Activated naive CD8-positive, alpha-beta T cell treated with anti-CD3 and anti-CD28 coated beads, Interleukin-2, amount 50 U/mL, for 16 hours (primary cell): ENCODE data around the gene NRP2.
A peak's percentile ranks its signal among the peaks of the same experiment; 100 is the strongest.

Experiments
- DNase-seq: peaks from one replicate; pipeline ENCODE4 v3.0.0-alpha.2; 2020; ENCODE audit warnings: low read depth, low spot score

NRP2 gene

DNA sequence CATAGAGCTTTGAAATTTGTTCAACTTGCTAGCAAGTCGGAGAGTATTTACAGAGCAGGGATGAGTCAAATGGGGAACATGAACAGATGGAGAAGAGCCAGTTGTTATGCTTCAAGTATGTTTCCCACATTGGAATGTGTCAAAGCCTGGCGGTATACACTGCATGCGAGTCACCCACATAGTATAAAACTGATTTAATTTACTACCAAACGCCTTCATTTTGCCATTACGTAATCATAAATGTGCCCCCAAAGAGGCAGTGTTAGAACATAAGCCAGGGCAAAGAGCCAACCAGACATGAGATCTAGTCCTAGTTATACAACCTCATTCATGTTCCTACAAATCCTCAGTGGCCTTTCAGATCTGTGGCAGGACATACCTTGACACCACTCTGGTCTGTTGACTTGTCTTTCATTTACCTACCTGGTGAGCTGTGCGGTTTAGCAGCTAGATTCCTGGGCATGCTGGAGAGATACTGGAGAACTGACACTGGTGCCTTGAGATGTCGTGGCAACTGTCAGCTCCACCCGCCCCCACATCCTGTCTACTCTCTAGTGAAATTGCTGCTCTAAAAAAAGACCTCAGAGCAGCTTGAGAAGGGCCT, 21.7 kb upstream of the NRP2 start:
- DNase-seq, result peak; percentile 5

DNA sequence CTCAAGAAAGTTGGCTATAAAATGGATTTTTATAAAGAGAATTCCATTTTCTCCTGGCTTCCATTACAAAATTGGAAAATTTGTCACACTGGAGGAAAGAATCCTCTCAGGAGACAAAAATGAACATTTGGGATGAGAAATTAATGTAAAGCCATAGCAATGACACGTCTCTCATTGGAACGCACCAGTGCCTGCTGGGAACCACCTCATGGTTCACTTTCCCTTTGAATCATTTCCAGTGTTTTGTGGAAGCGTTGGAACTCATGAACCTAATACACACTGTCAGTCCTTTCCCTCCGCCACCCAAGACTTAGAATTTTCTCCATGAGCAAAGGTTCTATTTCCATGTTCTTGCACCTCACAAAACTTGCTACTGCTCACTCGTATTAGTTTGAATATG, 21.0 kb upstream of the NRP2 start:
- no peak for DNase-seq

DNA sequence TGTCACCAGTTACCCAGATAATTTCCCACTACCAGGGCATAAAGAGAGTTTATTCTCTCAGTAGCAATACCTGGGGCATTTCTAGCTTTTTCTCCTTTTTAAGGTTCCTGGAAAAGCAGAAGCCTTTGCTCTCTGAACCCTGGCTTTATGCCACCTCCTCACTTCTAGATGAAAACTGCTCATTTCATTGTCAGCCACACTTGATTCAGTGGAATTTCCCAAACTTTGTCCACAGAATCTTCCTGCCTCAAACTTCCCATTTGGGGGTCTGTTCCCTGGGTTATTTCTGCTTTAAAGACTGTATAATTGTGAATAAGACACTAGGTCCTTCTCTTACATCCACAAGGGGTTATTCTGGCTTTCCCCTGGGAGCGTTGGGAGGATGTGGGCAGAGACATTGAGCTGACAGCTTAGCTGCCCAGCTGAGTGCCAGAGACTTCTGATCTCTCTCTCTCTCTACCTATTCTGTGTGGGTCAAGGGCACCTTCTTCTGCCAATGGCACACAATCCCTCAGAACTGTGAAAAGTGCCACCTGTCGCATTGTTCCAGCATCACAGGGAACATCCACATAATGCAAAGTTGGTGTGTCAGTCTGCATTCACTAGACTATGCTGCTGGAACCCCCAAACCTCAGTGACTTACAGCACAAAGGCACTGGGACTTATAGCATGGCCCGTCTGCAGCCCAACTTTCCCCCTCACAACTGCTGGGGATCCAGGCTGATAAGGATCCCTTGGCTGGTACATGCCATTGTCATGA, 19.9 kb upstream of the NRP2 start:
- DNase-seq, result no peak

DNA sequence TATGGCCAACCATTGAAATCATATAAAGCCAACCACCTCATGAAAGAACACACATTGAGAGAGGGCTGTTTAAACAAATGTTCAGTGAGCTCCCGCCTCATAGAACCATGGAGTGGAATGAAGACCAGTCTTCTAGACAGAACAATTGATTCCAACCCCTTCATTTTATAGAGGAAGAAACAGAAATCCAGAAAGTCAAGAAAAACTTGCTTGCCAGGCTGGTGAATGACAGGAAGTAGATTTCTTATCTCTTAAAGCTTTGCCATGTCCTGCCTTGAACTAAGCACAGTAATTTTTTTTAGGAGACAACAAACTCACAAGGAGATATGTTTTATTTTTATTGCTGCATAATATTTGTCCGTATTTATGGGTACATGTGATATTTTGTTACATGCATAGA, 16.5 kb upstream of the NRP2 start:
- DNase-seq, result no peak

DNA sequence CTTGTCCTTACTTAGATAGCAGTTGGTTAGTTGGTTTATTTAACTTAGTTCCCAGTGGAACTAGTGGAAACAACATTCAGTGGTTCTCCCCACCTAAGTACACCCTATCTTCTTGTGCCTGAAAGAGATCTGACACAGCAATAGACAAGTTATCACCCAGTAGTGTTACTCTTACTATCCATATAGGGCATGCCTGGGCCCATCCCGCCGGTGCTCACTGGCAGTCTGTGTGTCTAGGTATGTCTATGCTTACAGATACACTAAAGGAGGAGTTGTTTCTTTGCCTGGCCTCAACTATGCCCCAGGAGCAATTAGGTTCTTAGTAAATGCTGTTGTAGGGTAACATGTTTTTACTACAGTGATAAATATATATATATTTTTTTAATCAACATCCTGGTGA, 12.0 kb upstream of the NRP2 start:
- DNase-seq, result no peak

DNA sequence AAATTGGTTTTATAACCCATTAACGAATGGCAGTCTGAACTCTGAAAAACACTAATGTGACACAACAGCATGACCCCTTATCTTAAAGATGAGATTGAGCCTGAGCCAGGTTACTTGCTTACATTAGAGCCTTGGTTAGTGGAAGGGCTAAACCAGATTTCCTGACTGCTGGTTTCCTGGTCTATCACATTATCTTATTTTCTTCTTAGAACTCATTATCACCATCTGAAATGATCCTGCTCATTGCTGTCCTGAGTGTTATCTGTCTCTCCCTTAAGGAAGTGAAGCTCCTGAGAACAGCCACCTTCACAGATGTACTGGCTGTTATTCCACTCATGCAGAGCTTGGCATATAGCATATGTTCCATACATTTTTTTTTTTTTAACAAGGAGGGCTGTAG, 9.0 kb upstream of the NRP2 start:
- DNase-seq, result no peak

DNA sequence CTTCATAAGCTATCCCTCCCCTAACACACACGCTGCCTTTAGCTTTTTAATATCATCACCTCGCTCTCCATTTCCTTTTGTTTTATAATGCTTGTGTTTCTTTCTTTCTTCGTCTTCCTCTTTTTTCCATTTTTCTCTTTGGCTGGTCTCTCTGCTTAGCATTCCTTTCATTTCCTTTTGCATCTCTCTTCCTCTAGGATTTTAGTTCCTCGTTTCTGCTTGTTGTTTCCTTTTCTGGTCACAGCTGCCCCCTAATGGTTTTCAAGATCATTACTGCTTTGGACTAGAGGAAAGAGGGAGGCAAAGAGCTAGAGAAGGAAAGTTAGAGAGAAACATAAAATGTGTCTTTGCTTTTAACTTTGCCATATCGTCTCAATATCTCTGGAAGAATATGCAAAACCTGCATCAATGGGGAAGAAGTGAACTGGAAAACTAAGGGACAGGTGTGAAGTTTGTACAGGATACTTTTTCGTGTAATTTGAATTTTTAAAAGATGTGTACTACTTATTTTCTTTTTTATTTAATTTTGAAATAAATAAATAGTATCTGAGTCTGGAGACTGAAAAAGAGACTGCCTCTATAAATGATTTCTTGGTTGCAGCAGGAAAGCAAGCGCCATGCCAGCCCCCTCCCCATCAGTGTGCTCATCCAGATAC, 6.3 kb upstream of the NRP2 start:
- no peak for DNase-seq

DNA sequence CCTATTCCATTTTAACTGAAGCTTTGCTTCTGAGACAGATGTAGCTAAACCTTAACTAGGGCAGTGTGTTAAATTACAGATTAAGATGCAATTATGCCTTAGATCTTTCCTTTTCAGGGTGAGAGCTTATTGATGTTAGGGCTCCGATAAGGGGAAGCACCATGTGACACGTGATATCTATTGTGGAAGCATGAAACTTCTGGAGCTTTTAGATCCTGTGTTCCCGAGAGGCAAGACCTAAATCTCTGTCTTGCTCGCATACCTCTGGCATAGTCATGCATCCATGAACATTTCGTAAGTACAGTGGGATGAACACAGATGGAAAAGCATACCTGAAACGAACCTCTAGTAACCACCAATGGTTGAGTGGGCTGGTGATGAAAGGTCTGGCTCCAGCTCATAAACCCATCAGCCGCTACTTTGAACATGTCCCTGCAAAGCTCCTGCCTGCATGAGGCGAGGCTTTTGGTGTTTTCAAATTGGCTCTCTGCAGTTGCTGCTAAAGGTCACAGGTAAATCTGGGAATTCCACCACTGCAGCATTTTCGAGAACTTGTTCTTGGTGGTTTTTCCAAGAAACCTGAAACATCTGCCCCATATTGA, 3.7 kb upstream of the NRP2 start:
- DNase-seq, result no peak

DNA sequence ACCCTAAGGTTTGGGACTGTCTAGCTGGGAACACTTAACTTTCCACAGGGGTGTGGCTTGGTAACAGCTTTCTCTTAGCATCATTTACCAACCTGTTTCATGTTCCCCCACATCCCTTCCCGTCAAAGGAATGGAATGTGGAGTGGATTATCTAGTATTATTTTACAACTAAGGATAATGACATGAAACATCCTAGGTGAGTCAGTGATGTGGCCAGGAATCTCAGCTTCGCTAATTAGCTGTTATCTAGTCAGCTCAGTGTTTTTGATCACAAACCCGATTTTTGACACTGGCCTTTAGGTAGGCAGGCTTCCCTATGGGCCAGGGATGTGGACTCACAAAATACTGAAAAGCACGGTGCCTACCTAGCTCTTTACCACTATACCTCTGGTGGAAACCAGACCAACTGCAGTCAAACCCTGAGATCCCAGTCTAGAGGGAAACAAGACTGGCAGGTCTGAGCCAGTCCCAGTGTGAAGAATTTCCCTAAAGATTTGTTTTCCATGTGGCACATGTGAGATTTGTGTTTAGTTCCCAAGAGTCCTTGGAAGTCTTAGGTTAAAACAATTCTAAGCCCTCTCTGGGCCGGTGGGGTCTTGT, 2.8 kb upstream of the NRP2 start:
- DNase-seq, result no peak

DNA sequence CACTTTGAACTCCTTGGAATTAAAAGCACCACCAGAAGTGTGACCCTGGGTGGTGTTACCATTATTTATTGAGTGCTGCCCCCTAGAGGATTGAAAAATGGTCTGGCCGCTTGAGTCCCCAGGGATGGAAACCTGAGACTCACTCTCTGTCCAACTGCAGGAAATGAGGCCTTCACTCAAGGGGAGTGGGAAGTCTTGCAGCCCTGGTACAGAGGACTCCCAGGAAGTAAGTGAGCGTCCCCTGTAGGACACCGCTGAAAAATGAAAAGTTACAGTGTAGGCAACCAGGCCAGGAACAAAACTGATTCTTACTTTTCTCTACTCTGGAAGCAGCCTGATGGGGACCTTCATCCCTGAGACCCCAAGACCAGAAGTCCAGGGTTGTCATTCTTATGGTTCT, 2.2 kb upstream of the NRP2 start:
- peak; percentile 11 for DNase-seq

DNA sequence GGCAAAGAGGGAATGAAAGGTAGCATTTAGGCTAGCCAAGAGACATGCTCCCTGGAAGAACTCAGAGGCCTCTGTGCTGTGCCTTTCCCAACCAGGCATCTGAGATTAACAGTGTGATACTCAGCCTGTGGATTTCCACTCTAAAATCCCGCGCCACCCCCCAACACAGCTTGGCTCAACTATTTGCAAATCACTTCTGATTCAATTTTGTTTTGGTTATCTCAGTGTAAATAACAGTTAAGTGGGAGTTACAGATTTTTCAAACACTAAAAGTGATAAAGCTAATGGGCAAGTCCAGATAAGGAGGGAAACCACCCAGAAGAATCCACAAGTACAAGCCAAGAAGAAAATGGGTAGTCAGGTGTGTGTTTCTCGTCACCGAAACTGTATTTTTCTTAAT, 1.4 kb upstream of the NRP2 start:
- no peak for DNase-seq

DNA sequence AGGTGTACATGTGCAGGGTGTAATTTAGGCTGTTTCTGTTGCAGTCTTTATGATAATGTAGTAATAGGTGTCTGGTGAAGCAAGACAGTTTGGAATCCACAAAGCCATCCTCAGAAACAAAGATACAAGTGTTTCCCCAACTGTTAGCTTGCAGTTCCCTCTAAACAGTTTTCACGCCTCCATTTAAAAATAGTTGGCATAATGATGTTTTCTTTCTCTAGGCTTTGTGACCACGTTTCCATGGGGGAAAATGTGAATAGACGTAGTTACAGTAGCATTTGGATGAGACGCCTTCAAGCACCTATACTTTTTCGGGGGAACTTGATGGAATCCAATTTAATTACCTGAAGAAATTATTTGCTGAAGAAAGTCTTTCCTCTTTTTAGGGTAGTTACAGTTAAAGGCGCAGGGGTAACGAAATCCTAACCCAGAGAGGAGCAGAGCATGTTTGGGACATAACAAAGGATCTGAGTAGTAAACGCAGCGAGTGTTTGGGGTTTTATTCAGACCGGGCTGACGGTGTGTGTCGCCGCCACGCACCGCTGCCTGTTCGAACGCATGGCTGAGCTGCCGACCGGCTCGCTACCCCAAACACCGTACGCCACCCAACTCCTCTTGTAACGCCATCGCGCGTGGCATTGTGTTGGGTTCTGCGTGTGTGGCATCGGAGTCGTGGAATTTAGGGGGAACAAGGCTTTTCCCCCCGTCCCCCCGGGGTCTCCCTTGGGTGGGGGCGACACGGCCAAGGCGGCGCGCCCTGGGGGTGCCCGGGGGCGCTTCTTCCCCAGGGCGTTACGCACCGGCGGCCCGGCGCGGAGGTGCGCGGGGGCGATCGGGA, 681 bp upstream of the NRP2 start:
- no peak for DNase-seq

DNA sequence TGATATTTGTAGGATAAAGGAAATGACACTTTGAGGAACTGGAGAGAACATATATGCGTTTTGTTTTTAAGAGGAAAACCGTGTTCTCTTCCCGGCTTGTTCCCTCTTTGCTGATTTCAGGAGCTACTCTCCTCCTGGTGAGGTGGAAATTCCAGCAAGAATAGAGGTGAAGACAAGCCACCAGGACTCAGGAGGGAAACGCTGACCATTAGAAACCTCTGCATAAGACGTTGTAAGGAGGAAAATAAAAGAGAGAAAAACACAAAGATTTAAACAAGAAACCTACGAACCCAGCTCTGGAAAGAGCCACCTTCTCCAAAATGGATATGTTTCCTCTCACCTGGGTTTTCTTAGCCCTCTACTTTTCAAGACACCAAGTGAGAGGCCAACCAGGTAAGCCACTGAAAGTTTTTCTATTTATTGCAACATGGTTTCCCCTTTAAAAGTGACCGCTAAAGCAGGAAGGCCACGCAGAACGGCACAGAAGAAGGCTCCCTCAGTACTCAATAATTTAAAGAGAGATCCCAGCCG, 735 bp downstream of the NRP2 start:
- no peak for DNase-seq

DNA sequence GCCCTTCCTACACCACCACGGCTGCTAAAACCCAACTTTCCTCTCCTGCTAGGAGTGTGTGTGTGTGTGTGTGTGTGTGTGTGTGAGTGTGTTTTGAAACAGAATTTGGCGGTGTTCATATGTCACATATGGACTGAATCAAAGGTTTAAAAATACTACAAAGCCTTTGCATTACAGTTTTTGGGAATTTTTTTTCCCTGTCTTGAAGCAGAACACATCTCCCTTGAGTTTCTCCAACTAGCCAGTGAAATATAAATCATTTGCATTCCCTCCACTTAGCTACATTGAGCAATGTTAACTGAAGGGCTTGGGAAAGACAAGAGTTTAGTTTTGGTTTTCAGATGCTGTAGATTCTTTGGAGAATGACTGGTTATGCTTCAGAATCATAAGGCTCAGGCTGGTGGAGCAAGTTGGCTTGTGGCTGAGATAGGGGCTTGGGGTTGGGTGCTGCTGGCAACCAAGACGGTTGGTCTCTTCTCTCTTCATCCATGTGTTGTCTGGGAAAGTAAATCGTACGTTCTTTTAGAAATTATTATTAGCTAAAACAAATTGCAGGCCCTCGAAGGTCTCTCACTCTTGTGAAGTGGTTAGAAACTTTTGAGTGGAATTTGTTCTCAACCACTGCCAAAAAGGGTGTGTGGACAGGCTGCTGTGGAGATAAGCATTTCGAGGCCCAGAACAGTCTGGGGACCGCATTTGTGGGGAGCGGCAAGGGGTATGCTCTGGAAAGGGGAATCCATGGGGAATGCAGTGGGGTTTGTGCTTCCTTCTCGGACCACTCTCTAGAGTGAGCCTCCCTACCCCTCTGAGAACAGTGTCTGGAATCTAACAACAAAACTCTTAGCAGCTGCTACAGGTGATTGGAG, 1.4 kb downstream of the NRP2 start:
- no peak for DNase-seq

DNA sequence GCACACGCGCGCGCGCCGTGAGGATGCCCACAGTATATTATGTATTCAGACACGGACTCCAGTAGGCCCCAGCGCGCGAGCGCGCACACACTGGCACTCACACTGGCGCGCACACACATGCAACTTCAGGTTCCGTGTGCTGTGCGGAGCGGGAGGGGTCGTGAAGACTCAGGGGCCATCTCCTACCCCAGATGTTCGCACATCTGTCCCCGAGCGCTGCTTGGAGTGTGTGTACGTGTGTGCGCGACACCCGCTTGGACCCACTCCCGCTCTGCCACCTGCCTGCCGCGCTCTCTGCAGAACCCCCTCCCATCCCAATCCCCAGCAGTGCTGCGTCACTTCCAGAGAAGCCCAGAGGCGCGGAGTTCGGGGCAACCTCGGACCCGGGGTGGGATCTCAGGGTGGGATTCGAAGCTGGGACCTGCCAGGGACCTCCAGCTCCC, 2.6 kb downstream of the NRP2 start:
- DNase-seq, result no peak

DNA sequence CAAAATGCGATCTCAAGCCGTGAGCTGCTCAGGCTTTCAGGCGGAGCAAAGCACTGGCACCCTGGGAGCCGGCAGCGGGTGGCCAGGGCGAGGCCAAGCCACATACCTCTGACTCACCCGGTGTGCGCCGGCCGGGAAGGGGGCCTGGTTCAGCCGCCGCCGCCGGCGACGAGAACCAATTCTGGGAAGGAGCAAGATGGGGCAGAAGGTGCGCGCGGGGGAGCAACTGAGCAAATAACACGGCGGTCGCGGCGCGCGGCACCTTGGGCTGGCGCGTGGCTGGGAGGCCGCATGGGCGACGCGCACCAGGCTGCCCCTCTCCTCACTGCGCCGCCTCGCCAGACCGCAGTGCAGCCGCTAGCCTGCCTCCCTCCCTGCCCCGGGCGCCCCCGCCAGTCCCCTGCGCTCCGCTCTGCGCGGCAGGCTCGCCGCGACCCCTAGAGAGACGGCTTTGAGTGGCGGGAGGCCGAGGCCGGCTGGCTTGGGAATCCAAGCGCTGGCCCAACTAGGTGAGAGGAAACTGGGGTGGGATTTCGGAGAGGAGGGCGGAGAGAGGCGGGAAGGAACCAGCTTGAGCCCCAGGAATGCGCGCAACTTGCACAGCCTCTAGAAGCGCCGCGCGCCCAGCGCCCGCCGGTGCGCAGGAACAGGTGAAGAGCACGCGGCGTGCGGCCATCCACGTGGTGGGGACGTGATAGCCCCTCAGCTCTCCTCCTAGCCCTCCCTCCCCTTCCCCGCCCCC, 3.2 kb downstream of the NRP2 start:
- no peak for DNase-seq

DNA sequence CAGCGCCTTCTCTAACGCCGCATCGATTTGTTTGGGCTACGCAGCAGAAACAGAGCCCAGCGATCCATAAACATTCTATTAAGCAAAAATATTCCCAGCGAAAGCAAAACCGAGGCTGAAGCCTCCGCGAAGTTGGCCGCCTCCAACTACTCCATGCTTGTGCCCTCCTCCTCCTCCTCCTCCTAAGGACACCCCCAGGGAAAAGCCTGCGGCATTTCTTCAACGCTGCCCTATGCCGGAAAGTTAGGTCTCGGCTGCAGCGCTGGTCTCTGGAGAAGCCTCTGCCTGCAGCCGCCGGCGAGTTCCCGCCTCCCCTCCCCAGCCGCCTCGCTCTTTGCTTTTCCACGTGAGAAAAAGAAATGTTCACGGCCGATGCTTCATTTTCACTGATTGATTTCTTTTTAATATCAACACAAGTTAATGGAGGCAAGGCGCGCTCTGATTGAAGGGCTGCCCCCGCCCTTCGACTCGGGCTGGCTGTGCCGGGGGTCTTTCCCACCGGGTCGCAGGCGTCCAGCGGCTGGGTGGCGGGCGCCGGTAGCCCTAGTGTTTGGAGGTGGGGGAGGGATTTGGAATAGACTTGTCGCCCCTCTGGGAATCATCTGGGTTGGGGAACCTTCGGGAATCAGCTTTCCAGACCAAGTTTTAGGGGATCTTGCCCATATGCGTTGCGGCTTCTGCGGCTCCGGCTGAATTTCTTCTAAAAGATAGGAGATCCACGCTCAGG, 3.9 kb downstream of the NRP2 start:
- no peak for DNase-seq

DNA sequence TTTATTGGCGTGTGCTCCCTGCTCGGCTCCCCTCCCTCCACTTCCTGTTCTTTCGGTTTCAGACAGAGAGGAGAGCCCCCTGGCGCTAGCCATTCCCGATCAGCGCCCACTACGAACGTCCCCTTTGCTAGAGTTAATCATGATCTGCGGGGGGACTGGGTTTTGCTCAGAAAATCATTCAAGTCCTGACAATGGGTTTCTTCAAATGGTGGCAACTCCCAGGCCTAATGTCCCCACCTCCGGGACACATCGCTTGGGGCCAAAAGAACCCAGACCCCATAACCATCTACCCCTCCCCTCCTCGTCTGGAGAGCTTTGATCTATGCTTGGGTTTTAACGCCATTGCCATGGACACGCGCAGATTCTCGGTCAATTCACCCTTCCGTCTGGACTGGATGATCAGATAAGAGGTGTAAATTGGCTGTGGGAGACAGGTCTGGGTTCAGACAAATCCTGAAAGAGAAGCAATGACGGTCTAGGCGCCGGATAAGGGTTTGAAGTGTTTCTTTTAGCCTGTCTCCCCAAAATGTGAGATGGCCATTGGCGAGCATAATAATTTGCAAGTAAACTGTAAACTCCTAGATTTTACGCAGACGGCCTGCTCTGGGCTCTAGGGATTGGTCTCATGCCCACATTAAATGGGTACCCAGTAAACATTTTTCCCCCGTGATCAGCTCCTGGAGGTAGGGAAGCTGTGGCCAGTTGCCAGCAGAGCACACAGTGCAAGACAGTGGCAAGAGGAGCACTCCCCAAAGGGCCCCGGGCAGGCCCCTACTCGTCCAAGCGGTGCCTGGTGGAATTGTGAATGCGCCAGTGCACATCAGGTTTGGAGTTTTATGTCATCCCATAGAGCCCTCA, 4.7 kb downstream of the NRP2 start:
- DNase-seq, result no peak
